Astrocyte (in vitro differentiated cells and primary cell): ENCODE measurements around the gene SNCG.

ENCODE experiments used
- EZH2 ChIP-seq: IDR thresholded peaks from 2 replicates; pipeline ENCODE4 v1.6.1; 2012; ENCODE audit warnings: mild to moderate bottlenecking, low read length, inconsistent platforms; ENCODE audit not compliant: insufficient read depth
- TF ChIP-seq, protein P1 (sequence below): IDR thresholded peaks from 2 replicates; pipeline ENCODE4 v1.5.1; 2011; ENCODE audit warnings: low read depth, mild to moderate bottlenecking, inconsistent platforms, low read length, moderate library complexity; ENCODE audit not compliant: insufficient read depth

DNA sequence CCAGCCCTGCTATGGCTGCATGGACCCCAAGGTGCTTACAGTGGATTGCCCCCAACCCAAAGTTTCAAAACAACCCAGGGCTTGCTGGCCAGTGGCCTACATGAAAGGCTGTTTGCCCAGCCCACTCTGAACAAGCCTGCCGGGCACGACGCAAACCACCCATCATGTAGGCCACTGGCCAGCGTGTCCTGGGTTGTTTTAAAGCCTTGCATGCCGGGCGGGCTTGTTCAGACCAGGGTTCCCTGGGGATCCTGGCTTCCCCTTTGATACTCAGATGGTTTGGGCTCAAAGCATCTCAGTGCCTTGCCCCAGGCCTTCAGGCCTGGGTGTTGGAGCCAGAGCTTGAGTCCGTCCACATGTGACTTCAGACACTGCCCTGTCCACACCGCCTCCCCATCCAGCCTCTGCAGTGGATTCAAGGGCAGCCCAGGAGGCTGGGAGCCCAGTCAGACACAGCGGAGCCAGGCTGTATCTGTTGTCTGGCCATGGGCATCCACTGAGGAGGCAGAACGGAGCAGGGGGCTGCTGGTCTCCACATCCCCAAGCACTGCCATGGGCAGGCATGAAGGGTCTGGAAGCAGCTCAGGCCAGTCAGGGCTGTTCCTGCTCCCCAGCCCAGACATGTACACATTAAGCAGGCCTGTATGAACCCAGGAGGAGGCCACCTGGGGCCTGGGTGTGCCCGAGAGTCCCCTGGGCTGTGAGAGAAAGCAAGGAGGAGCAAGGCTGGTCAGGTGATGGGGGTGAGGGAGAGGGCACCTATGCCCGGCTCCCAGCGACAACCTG, 5.9 kb downstream of the SNCG start:
- TF ChIP-seq, protein P1, sequence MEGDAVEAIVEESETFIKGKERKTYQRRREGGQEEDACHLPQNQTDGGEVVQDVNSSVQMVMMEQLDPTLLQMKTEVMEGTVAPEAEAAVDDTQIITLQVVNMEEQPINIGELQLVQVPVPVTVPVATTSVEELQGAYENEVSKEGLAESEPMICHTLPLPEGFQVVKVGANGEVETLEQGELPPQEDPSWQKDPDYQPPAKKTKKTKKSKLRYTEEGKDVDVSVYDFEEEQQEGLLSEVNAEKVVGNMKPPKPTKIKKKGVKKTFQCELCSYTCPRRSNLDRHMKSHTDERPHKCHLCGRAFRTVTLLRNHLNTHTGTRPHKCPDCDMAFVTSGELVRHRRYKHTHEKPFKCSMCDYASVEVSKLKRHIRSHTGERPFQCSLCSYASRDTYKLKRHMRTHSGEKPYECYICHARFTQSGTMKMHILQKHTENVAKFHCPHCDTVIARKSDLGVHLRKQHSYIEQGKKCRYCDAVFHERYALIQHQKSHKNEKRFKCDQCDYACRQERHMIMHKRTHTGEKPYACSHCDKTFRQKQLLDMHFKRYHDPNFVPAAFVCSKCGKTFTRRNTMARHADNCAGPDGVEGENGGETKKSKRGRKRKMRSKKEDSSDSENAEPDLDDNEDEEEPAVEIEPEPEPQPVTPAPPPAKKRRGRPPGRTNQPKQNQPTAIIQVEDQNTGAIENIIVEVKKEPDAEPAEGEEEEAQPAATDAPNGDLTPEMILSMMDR, result no peak
- no peak for TF ChIP-seq EZH2
